HG03139 (cell line): ENCODE measurements around the gene GOLGA8H.
A peak's percentile ranks its signal among the peaks of the same experiment; 100 is the strongest.
"Not testable (repeated sequence)": the region's sequence is repeated elsewhere in the genome, so short reads cannot be mapped to it uniquely, and the experiment has no call there.

Source experiments
- ATAC-seq: cut with Tn5 transposase; IDR thresholded peaks from one replicate; pipeline ENCODE4 v1.9.1; 2021; ENCODE audit not compliant: unreplicated experiment

Gene GOLGA8H

GRCh38 chr15:30603796-30604195, at the start of gene GOLGA8H:
Gene GOLGA8H, plus strand, starts transcription at chr15:30604028. Its CDS starts 98 bp downstream, at chr15:30604126.
- ATAC-seq = not testable (repeated sequence)

GRCh38 chr15:30566949-30567348, 36.9 kb upstream of the GOLGA8H start:
- not testable (repeated sequence) for ATAC-seq

- ATAC-seq = not testable (repeated sequence)
Measured at GRCh38 chr15:30573012-30573491, 30.8 kb upstream of the GOLGA8H start.

- ATAC-seq = not testable (repeated sequence)
Measured at GRCh38 chr15:30579394-30579970, 24.3 kb upstream of the GOLGA8H start.

- ATAC-seq = not testable (repeated sequence)
Measured at GRCh38 chr15:30580716-30581115, 23.1 kb upstream of the GOLGA8H start.

GRCh38 chr15:30598953-30599352, 4.9 kb upstream of the GOLGA8H start:
- ATAC-seq = not testable (repeated sequence)

GRCh38 chr15:30612271-30612670, 8.4 kb downstream of the GOLGA8H start:
- ATAC-seq = not testable (repeated sequence)

- ATAC-seq = not testable (repeated sequence)
Measured at GRCh38 chr15:30621342-30621741, 17.5 kb downstream of the GOLGA8H start.

GRCh38 chr15:30625436-30626193, 21.8 kb downstream of the GOLGA8H start, which contains the start of gene ARHGAP11B:
Gene ARHGAP11B, plus strand, starts transcription at chr15:30626128.
- ATAC-seq = peak; percentile 92

GRCh38 chr15:30626194-30626565, 22.4 kb downstream of the GOLGA8H start:
- not testable (repeated sequence) for ATAC-seq

GRCh38 chr15:30626632-30627031, 22.8 kb downstream of the GOLGA8H start:
- not testable (repeated sequence) for ATAC-seq

- peak; percentile 61 for ATAC-seq
Measured at GRCh38 chr15:30650012-30650929, 46.4 kb downstream of the GOLGA8H start.

GRCh38 chr15:30661154-30661553, 57.3 kb downstream of the GOLGA8H start:
- not testable (repeated sequence) for ATAC-seq
